Transverse colon (tissue), 4 donors: Measurements from ENCODE around the gene PC. TPM values are rescaled to one million over a fixed set of nuclear protein-coding genes. Genes with fewer than 3 reads are reported as not detected.

Source experiments
- DNase-seq: peaks from one replicate; pipeline ENCODE4 v3.0.0-alpha.2; 2019
- H3K27ac ChIP-seq, 4 donors: fragments of 200-600 bp; sonication (generic); 2 replicates each; pipeline ENCODE4 v1.5.1; 2016 to 2018; ENCODE audit warnings: inconsistent platforms in 4 of 4
- H3K27me3 ChIP-seq: fragments of 200-600 bp; sonication (generic); 2 replicates; pipeline ENCODE4 v1.5.1; 2017; ENCODE audit warnings: inconsistent platforms
- H3K36me3 ChIP-seq, 4 donors: fragments of 200-600 bp; sonication (generic); 2 replicates each; pipeline ENCODE4 v1.5.1; 2017 to 2019; ENCODE audit warnings: inconsistent platforms in 4 of 4
- H3K4me1 ChIP-seq, 4 donors: fragments of 200-600 bp; sonication (generic); 2 replicates each; pipeline ENCODE4 v1.5.1; 2017 to 2020; ENCODE audit warnings: inconsistent platforms in 4 of 4
- H3K4me3 ChIP-seq, 4 donors: fragments of 200-600 bp; sonication (generic); 1 replicate in 1 of 4; 2 replicates in 3 of 4; pipeline versions ENCODE4 v1.5.1 to v1.6.1; 2017 to 2019; ENCODE audit warnings: inconsistent platforms in 4 of 4
- H3K9me3 ChIP-seq, 2 donors: fragments of 200-600 bp; sonication (generic); 2 replicates each; pipeline ENCODE4 v1.5.1; 2017 to 2019; ENCODE audit warnings: inconsistent platforms in 2 of 2
- EP300 ChIP-seq: sonication (generic); formaldehyde crosslinking; IDR thresholded peaks from one replicate; pipeline ENCODE4 v1.6.1; 2017; ENCODE audit warnings: antibody characterized with exemption, low read depth
- POLR2A ChIP-seq: fragments of 450-650 bp; IDR thresholded peaks from one replicate; pipeline ENCODE4 v1.6.1; 2016; ENCODE audit warnings: antibody characterized with exemption, mild to moderate bottlenecking, moderate library complexity
- POLR2AphosphoS5 ChIP-seq, 3 donors: sonication (generic); formaldehyde crosslinking; IDR thresholded peaks; one replicate each; pipeline ENCODE4 v1.6.1; 2016; ENCODE audit warnings: antibody characterized with exemption in 3 of 3
- WGBS, 2 donors: methylation state at CpG; one replicate each; pipeline ENCODE4 v1.1.5; 2018; ENCODE audit warnings: low coverage in 1 of 2; 5-methylcytosine and 5-hydroxymethylcytosine counted together
- in situ Hi-C, 4 donors: fragments of 200-750 bp; cut with MboI; loops; one replicate each; pipeline versions ENCODE4 v1.15.0 to v1.15.1; 2017; ENCODE audit warnings: low sequenced_read_pairs in 3 of 4, low pct_ligation_motif_present in 1 of 4, low pct_unique_long_range_greater_than_20kb in 1 of 4
- intact Hi-C: fragments of 100-400 bp; cut with DNase I; formaldehyde crosslinking; loops from one replicate; pipeline ENCODE4 v1.15.1; 2023; ENCODE audit warnings: low total_unique reads
- total RNA-seq, 4 donors: library from RNA; depleted of rRNA; stranded (reverse); fragments of >200 nt; gene quantifications; one replicate each; pipeline ENCODE4 v1.1.0, GENCODE V29; 2016
- TF ChIP-seq, protein P1 (sequence below), 5 experiments: fragments of 200-600 bp in 3 of 5; fragments of 450-650 bp in 2 of 5; sonication (generic) in 3 of 5; IDR thresholded peaks; 1 replicate in 2 of 5; 2 replicates in 3 of 5; pipeline ENCODE4 v1.5.1; 2016 to 2017; ENCODE audit warnings: antibody characterized with exemption in 5 of 5, inconsistent platforms in 3 of 5, mild to moderate bottlenecking in 2 of 5, moderate library complexity in 1 of 5

The PC gene
- total RNA-seq, 4 donors from 2014 or later, result 14.9 to 246 (median 38.1) TPM

DNA sequence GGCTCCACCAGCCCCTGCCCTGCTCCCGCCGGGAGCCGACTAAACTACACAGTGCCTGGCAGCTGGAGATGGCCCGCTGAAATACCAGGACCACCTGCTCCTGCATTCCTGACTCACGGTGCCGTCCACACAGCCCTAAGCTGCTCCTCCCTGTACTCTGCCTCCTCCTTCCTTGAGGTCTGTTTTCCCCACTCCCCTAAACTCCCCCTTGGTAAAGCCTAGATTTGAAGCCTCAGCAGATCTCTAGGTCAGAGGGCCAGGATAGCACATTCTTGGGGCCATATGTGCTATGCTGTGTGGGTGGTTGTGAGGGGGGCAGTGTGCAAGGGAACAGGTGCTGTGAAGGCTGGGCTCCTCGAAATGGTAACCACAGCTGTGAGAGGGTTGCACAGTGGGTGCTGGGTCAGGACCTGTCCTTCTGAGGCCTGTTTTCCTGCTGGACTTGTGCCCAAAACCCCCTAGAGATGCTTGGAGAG, 91.6 kb downstream of the PC start:
- H3K9me3 ChIP-seq, result no peaks in the 10 kb centered on the region
- no peak for DNase-seq
- H3K4me1 ChIP-seq, result peaks cover 4 to 18% (median 17%) of the 10 kb centered on the region in 4 donors
- H3K27me3 ChIP-seq, result no peaks in the 10 kb centered on the region
- WGBS, 2 donors, result 86% methylated on average over 7 of the region's 7 CpGs; no CpG with 5 or more reads in 1 of the 2 donors
- intact Hi-C loops (no loop called here), in situ Hi-C loops (no loop called here)
- no peak overlapping the region for H3K27ac ChIP-seq
- H3K36me3 ChIP-seq, result no peaks in the 10 kb centered on the region
- TF ChIP-seq POLR2A (no peak), POLR2AphosphoS5 (IDR thresholded peaks at IDR 0.05) (no peak), EP300 (no peak)
- TF ChIP-seq, protein P1, sequence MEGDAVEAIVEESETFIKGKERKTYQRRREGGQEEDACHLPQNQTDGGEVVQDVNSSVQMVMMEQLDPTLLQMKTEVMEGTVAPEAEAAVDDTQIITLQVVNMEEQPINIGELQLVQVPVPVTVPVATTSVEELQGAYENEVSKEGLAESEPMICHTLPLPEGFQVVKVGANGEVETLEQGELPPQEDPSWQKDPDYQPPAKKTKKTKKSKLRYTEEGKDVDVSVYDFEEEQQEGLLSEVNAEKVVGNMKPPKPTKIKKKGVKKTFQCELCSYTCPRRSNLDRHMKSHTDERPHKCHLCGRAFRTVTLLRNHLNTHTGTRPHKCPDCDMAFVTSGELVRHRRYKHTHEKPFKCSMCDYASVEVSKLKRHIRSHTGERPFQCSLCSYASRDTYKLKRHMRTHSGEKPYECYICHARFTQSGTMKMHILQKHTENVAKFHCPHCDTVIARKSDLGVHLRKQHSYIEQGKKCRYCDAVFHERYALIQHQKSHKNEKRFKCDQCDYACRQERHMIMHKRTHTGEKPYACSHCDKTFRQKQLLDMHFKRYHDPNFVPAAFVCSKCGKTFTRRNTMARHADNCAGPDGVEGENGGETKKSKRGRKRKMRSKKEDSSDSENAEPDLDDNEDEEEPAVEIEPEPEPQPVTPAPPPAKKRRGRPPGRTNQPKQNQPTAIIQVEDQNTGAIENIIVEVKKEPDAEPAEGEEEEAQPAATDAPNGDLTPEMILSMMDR (IDR thresholded peaks at IDR 0.05), result no peak
- H3K4me3 ChIP-seq, result no peak overlapping the region

DNA sequence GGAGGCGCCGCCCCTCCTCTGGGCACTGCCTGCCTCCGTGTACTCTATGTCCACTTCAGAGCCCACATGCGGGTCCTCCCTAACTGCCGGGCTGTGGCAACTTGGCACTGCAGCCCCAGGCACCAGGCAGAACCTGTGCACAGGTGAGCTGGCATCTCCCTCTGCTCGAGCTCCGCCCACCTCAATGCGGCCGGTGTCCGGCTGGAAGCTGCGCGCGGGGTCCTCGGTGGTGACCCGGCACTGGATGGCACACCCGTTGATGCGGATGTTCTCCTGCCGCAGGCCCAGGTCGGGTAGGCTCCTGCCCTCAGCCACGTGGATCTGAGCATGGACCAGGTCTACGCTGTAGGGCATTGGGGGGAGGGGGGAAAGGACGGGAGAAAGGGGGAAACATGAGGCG, 92.2 kb downstream of the PC start:
- intact Hi-C loops (no loop called here), in situ Hi-C loops (no loop called here)
- Histone ChIP-seq H3K27ac (no peak overlapping the region), H3K9me3 (no peaks in the 10 kb centered on the region), H3K4me3 (no peak overlapping the region), H3K27me3 (no peaks in the 10 kb centered on the region), H3K36me3 (no peaks in the 10 kb centered on the region), H3K4me1 (peaks cover 4 to 18% (median 17%) of the 10 kb centered on the region in 4 donors)
- TF ChIP-seq EP300 (no peak), POLR2AphosphoS5 (IDR thresholded peaks at IDR 0.05) (no peak), POLR2A (no peak)
- TF ChIP-seq, protein P1 (IDR thresholded peaks at IDR 0.05), result no peak
- whole genome bisulfite sequencing, 2 donors, result 98% methylated on average over 19 of the region's 23 CpGs; no CpG with 5 or more reads in 1 of the 2 donors
- DNase-seq, result no peak

DNA sequence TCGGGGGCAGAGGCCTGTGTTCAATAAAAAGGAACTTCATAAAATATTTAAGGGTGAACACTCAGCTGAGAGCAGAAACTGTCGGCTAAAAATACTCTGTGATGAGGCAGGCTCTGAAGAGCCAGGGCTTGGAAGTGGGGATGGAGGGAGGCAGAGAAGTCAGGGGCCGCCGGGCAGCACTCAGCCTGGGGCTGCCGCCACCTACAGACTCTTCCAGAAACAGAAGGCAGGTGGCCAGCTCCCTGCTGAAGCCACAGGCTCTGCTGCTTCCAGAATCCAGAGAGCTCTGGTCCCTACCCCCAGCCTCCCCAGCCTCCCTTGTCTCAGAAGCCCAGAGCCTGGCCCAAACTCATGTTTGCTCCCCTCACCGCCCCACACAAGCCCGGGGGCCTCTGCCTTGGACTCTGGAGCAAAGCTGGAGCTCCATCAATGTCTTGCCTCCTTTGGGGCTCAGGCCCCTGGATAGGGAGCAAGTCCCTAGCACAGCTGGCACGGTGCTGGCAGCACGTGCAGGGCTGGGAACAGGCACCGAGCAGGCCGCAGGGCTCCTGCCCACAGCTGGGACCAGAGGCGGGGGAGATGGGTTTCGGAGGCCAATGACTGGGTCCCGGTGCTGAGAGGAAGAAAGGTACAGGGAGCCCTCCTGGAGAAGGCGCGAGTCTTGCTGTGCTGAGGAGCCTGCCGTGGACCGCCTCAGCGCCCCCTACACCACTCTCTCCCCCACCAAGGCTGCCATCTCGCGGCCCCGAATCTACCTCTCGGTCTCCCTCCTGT, 93.1 kb downstream of the PC start:
- TF ChIP-seq POLR2AphosphoS5 (IDR thresholded peaks at IDR 0.05), result no peak
- TF ChIP-seq, protein P1 (IDR thresholded peaks at IDR 0.05), result peak in 1 of 5 experiments; percentile 12

DNA sequence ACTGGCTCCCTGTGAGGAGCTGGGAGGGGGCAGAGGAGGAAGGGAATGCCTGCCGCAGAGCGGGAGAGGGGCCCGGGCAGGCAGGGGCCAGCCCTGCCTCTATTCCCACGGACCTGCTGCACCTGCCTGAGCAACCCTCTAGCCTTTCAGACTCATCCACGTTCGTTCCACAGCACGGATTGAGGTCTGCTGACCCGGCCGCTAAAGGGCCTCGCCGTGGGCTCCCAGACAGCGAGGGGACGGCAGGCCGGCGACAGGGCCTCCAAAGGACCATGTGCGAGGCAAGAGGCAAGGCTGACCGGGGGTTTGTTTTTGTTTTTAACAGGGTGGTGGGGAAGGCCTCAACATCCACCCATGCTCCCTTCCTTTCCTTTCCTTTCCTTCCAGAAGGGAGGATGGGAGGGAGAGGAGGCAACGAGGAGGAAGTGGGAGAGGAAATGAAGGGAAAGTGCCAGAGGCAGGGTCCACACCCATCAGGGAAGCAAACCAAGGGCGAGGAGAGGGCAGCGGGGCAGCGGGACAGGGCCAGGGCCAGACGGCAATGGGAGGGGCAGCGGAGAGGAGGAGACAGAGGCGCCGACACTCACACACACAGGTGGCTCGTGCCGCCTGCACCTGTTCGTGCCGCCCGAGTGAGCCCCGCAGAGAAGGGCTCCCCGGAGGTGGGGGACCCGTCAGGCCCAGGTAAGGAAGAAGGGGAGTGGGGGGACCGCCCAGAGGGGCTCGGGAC, 93.8 kb downstream of the PC start:
- in situ Hi-C loops, result no loop called here

More for the DNA sequence above, 93.1 kb downstream of the PC start:
- H3K4me3 ChIP-seq, result peak overlapping the region in 1 of 4 donors; percentile 17
- peak overlapping the region; percentile 55 to 83 (median 67) for H3K27ac ChIP-seq
- H3K4me1 ChIP-seq, result peaks cover 4 to 18% (median 17%) of the 10 kb centered on the region in 4 donors
- WGBS, 2 donors, result 47 to 73% methylated on average over 3 to 23 of the region's 23 CpGs
- in situ Hi-C loops (no loop called here), intact Hi-C loops (no loop called here)
- no peaks in the 10 kb centered on the region for H3K36me3 ChIP-seq
- H3K9me3 ChIP-seq, result no peaks in the 10 kb centered on the region
- no peaks in the 10 kb centered on the region for H3K27me3 ChIP-seq
- no peak for DNase-seq

More for the DNA sequence above, 93.8 kb downstream of the PC start:
- peak; percentile 19 for TF ChIP-seq POLR2A
- peak in 2 of 3 donors; percentile 34 to 53 for TF ChIP-seq POLR2AphosphoS5 (IDR thresholded peaks at IDR 0.05)
- no peak for TF ChIP-seq EP300
- TF ChIP-seq, protein P1 (IDR thresholded peaks at IDR 0.05), result no peak
- H3K27me3 ChIP-seq, result no peaks in the 10 kb centered on the region
- 40 to 49% methylated on average over 4 to 34 of the region's 35 CpGs for WGBS, 2 donors
- H3K4me1 ChIP-seq, result peaks cover 4 to 20% (median 19%) of the 10 kb centered on the region in 4 donors
- H3K9me3 ChIP-seq, result no peaks in the 10 kb centered on the region
- peak overlapping the region in 1 of 4 donors; percentile 17 for H3K4me3 ChIP-seq
- intact Hi-C loops, result no loop called here
- peak overlapping the region; percentile 55 to 83 (median 67) for H3K27ac ChIP-seq
- peak; percentile 80 for DNase-seq
- no peaks in the 10 kb centered on the region for H3K36me3 ChIP-seq
